IMR-90 (cell line): Measurements from ENCODE around the gene ADSS1. TPM values are rescaled to one million over a fixed set of nuclear protein-coding genes. Genes with fewer than 3 reads are reported as not detected.

Experiments
- ATAC-seq: fragments of 200-7000 bp; cut with Tn5 transposase; 2 replicates; pipeline ENCODE4 v1.9.1; 2020; ENCODE audit warnings: low read depth, mild to moderate bottlenecking, moderate library complexity
- BruUV-seq: library from RNA; stranded (reverse); fragments of 400-500 nt; replicated peaks from 2 replicates; lab custom pipeline; 2021; lab: Mats Ljungman, UMichigan
- CTCF ChIA-PET: fragments of 300-600 bp; formaldehyde crosslinking; extraction: SDS; loops from one replicate; lab custom pipeline; 2021; ENCODE audit warnings: antibody characterized with exemption; lab: Yijun Ruan, JAX
- POLR2A ChIA-PET: fragments of 300-600 bp; sonication (Branson Sonifier 250); formaldehyde crosslinking; loops from one replicate; lab custom pipeline; 2022; ENCODE audit warnings: antibody characterized with exemption; ENCODE audit not compliant: unreplicated experiment; lab: Charles Lee
- DNase-seq: peaks from one replicate; pipeline ENCODE4 v3.0.0; 2013
- H2AFZ ChIP-seq: replicated peaks from 2 replicates; pipeline ENCODE3; 2013; ENCODE audit warnings: low read length, mild to moderate bottlenecking; ENCODE audit not compliant: poor library complexity
- H2AK5ac ChIP-seq: 2 replicates; pipeline ENCODE4 v1.6.1; 2013; ENCODE audit warnings: low read depth, low read length, inconsistent platforms
- H2AK9ac ChIP-seq: replicated peaks from 2 replicates; pipeline ENCODE3; 2013; ENCODE audit warnings: mild to moderate bottlenecking, low read depth, low read length, moderate library complexity; ENCODE audit not compliant: poor library complexity
- H2BK120ac ChIP-seq: 2 replicates; pipeline ENCODE4 v1.6.1; 2013; ENCODE audit warnings: low read depth, low read length, inconsistent platforms
- H2BK15ac ChIP-seq: 3 replicates; pipeline ENCODE4 v1.6.1; 2013; ENCODE audit warnings: low read depth, low read length, inconsistent platforms
- H2BK20ac ChIP-seq: 2 replicates; pipeline ENCODE4 v1.6.1; 2013; ENCODE audit warnings: low read depth, mild to moderate bottlenecking, inconsistent platforms, low read length, moderate library complexity
- H2BK5ac ChIP-seq: 2 replicates; pipeline ENCODE4 v1.6.1; 2013; ENCODE audit warnings: mild to moderate bottlenecking, low read depth, low read length, inconsistent platforms; ENCODE audit not compliant: poor library complexity, severe bottlenecking
- H3K14ac ChIP-seq: replicated peaks from 2 replicates; pipeline ENCODE4 v1.6.1; 2013; ENCODE audit warnings: low read depth, low read length, inconsistent platforms
- H3K18ac ChIP-seq: 2 replicates; pipeline ENCODE4 v1.6.1; 2013; ENCODE audit warnings: low read depth, low read length, control low read depth
- H3K23ac ChIP-seq: 2 replicates; pipeline ENCODE4 v1.6.1; 2013; ENCODE audit warnings: low read depth, low read length, inconsistent platforms
- H3K27ac ChIP-seq: 2 replicates; pipeline ENCODE4 v1.5.1; 2013; ENCODE audit warnings: mild to moderate bottlenecking, control low read depth, low read length; ENCODE audit not compliant: insufficient read depth
- H3K27me3 ChIP-seq: 2 replicates; pipeline ENCODE4 v1.6.1; 2013; ENCODE audit warnings: low read length; ENCODE audit not compliant: control insufficient read depth, insufficient read depth
- H3K36me3 ChIP-seq: 2 replicates; pipeline ENCODE4 v1.6.1; 2013; ENCODE audit warnings: low read length, mixed read lengths; ENCODE audit not compliant: control insufficient read depth, insufficient read depth
- H3K4ac ChIP-seq: 2 replicates; pipeline ENCODE4 v1.6.1; 2013; ENCODE audit warnings: low read depth, low read length, inconsistent platforms
- H3K4me1 ChIP-seq: 2 replicates; pipeline ENCODE4 v1.6.1; 2013; ENCODE audit warnings: low read length, mixed read lengths; ENCODE audit not compliant: control insufficient read depth, insufficient read depth
- H3K4me2 ChIP-seq: 2 replicates; pipeline ENCODE4 v1.6.1; 2013; ENCODE audit warnings: low read depth, mild to moderate bottlenecking, control low read depth, low read length, moderate library complexity
- H3K4me3 ChIP-seq: 2 replicates; pipeline ENCODE4 v1.5.1; 2013; ENCODE audit warnings: low read depth, mild to moderate bottlenecking, control low read depth, low read length, moderate library complexity; ENCODE audit not compliant: insufficient read depth
- H3K56ac ChIP-seq: 2 replicates; pipeline ENCODE4 v1.6.1; 2013; ENCODE audit warnings: low read length, inconsistent platforms; ENCODE audit not compliant: insufficient read depth; ENCODE audit errors: extremely low read depth
- H3K79me1 ChIP-seq, 2 experiments: 2 replicates each; pipeline ENCODE4 v1.6.1; 2013; ENCODE audit warnings: low read length in 2 of 2, inconsistent platforms in 1 of 2, low read depth in 1 of 2
- H3K9ac ChIP-seq: 2 replicates; pipeline ENCODE4 v1.6.1; 2013; ENCODE audit warnings: low read depth, low read length, control low read depth
- H3K9me1 ChIP-seq: 2 replicates; pipeline ENCODE4 v1.6.1; 2013; ENCODE audit warnings: low read length, inconsistent platforms; ENCODE audit not compliant: insufficient read depth
- H3K9me3 ChIP-seq: 2 replicates; pipeline ENCODE4 v1.6.1; 2013; ENCODE audit warnings: low read length; ENCODE audit not compliant: control insufficient read depth, insufficient read depth
- H4K20me1 ChIP-seq: 2 replicates; pipeline ENCODE4 v1.6.1; 2013; ENCODE audit warnings: low read length, inconsistent platforms; ENCODE audit not compliant: insufficient read depth
- H4K5ac ChIP-seq: 2 replicates; pipeline ENCODE4 v1.6.1; 2013; ENCODE audit warnings: mild to moderate bottlenecking, low read depth, low read length, control low read depth
- H4K8ac ChIP-seq, 2 experiments: 2 replicates each; pipeline ENCODE4 v1.6.1; 2013; ENCODE audit warnings: low read depth in 2 of 2, low read length in 2 of 2, control low read depth in 1 of 2, inconsistent platforms in 1 of 2
- H4K91ac ChIP-seq: 2 replicates; pipeline ENCODE4 v1.6.1; 2013; ENCODE audit warnings: low read depth, low read length, inconsistent platforms; ENCODE audit not compliant: insufficient read depth
- BHLHE40 ChIP-seq: fragments of 150-350 bp; IDR thresholded peaks from 2 replicates; pipeline ENCODE4 v1.6.1; 2016; ENCODE audit warnings: mild to moderate bottlenecking, low read depth, low read length
- CEBPB ChIP-seq: IDR thresholded peaks from 2 replicates; pipeline ENCODE4 v1.6.1; 2012; ENCODE audit warnings: low read depth, low read length, improper control_type of control experiment
- CTCF ChIP-seq: conservative IDR thresholded peaks from 2 replicates; pipeline ENCODE4 v1.5.1; 2012; ENCODE audit warnings: mild to moderate bottlenecking, low read depth, low read length, improper control_type of control experiment
- ELK1 ChIP-seq: fragments of 150-350 bp; IDR thresholded peaks from 2 replicates; pipeline ENCODE4 v1.6.1; 2016; ENCODE audit warnings: low read depth, mild to moderate bottlenecking, low read length, moderate library complexity, borderline replicate concordance
- FOS ChIP-seq: fragments of 150-350 bp; IDR thresholded peaks from 2 replicates; pipeline ENCODE4 v1.6.1; 2016; ENCODE audit warnings: low read depth, low read length
- POLR2A ChIP-seq: IDR thresholded peaks from 2 replicates; pipeline ENCODE4 v1.6.1; 2012; ENCODE audit warnings: mild to moderate bottlenecking, low read depth, low read length
- WGBS, 2 experiments: methylation state at CpG; one replicate each; pipeline versions ENCODE4 v1.1.5 to v1.1.7; 2013; ENCODE audit warnings: missing lambda C conversion rate in 2 of 2; ENCODE audit not compliant: insufficient read length in 1 of 2; ENCODE audit errors: extremely low coverage in 2 of 2; 5-methylcytosine and 5-hydroxymethylcytosine counted together
- dilution Hi-C: fragments of 300-500 bp; cut with HindIII; formaldehyde crosslinking; loops from one replicate; pipeline ENCODE4 v1.14.3; 2018; ENCODE audit warnings: low sequenced_read_pairs; ENCODE audit not compliant: unreplicated experiment
- in situ Hi-C: fragments of 300-500 bp; cut with MboI; formaldehyde crosslinking; loops from 3 replicates; pipeline ENCODE4 v1.14.3; 2019; ENCODE audit warnings: low sequenced_read_pairs, inconsistent platforms, mixed read lengths
- intact Hi-C: fragments of 100-400 bp; cut with micrococcal nuclease; formaldehyde crosslinking; loops from 2 replicates; pipeline ENCODE4 v1.10.0; 2022
- polyA plus RNA-seq, 3 experiments: library from polyadenylated mRNA; depleted of rRNA; stranded (reverse); fragments of >200 nt; gene quantifications; 2 replicates each; pipeline ENCODE4 v1.2.3, GENCODE V29; 2012; ENCODE audit warnings: low replicate concordance in 1 of 3
- total RNA-seq: library from RNA; depleted of rRNA; stranded (reverse); fragments of >200 nt; gene quantifications from 2 replicates; pipeline ENCODE4 v1.2.3, GENCODE V29; 2012

Gene ADSS1
- total and polyA plus RNA-seq, 2 of the 4 experiments (the other 2 are of a cell fraction): 1.8 to 5.2 TPM

GRCh38 chr14:104789752-104790743, 66.0 kb downstream of the ADSS1 start:
- H3K18ac ChIP-seq: no peak overlapping the region
- H3K4me3 ChIP-seq: no peak overlapping the region
- no peak overlapping the region for H4K8ac ChIP-seq
- no peak overlapping the region for H2BK5ac ChIP-seq
- ATAC-seq (no peak), DNase-seq (no peak)
- no peak overlapping the region for H3K23ac ChIP-seq
- no peak overlapping the region for H4K5ac ChIP-seq
- H2BK120ac ChIP-seq: no peak overlapping the region
- dilution Hi-C loops (no loop called here), intact Hi-C loops (no loop called here), in situ Hi-C loops (no loop called here)
- no peak overlapping the region for H4K91ac ChIP-seq
- H3K9me3 ChIP-seq: no peaks in the 10 kb centered on the region
- H3K27ac ChIP-seq: no peak overlapping the region
- H3K9me1 ChIP-seq: peaks cover 6% of the 10 kb centered on the region; the same call in 1 of the 2 replicates
- no peak overlapping the region for H2BK20ac ChIP-seq
- H3K27me3 ChIP-seq: no peaks in the 10 kb centered on the region
- H2AFZ ChIP-seq: peak overlapping the region; percentile 32
- H2BK15ac ChIP-seq: no peak overlapping the region
- BruUV-seq: no TSS peak
- H3K79me1 ChIP-seq: peaks cover 3 to 73% of the 10 kb centered on the region in 2 experiments; a peak in 3 of 4 replicates
- TF ChIP-seq CTCF (no peak), ELK1 (no peak), CEBPB (no peak), POLR2A (no peak), FOS (no peak), BHLHE40 (no peak)
- no peak overlapping the region for H3K4ac ChIP-seq
- H2AK5ac ChIP-seq: no peak overlapping the region
- ChIA-PET CTCF (no interaction called here), POLR2A (no interaction called here)
- WGBS, 2 experiments: 96% methylated on average over 7 of the region's 31 CpGs; no CpG with 5 or more reads in 1 of the 2 experiments
- no peak overlapping the region for H3K9ac ChIP-seq
- no peak overlapping the region for H3K14ac ChIP-seq
- H2AK9ac ChIP-seq: no peak overlapping the region
- peaks cover 13% of the 10 kb centered on the region for H3K4me1 ChIP-seq
- no peak overlapping the region for H3K4me2 ChIP-seq
- H4K20me1 ChIP-seq: peaks cover 95% of the 10 kb centered on the region
- H3K36me3 ChIP-seq: peaks cover 44% of the 10 kb centered on the region
- H3K56ac ChIP-seq: no peak overlapping the region
